GM12878 (cell line): ENCODE data around the gene SSH2. TPM values are rescaled to one million over a fixed set of nuclear protein-coding genes. Genes with fewer than 3 reads are reported as not detected.

ENCODE experiments used
- ATAC-seq: fragments of 200-7000 bp; cut with Tn5 transposase; 3 replicates; pipeline ENCODE4 v1.9.1; 2020; ENCODE audit warnings: mild to moderate bottlenecking, moderate library complexity
- BruUV-seq: library from RNA; stranded (reverse); fragments of 400-500 nt; replicated peaks from 2 replicates; lab custom pipeline; 2021; lab: Mats Ljungman, UMichigan
- CTCF ChIA-PET: fragments of 300-600 bp; sonication (Branson Sonifier 250); formaldehyde crosslinking; extraction: SDS; loops from one replicate; lab custom pipeline; 2021; ENCODE audit warnings: inconsistent platforms; lab: Yijun Ruan, JAX
- POLR2A ChIA-PET: fragments of 350-600 bp; formaldehyde crosslinking; extraction: SDS; loops from one replicate; lab custom pipeline; 2021; ENCODE audit warnings: inconsistent platforms; lab: Charles Lee
- RAD21 ChIA-PET: fragments of 300-600 bp; sonication (Branson Sonifier 250); formaldehyde crosslinking; loops from one replicate; lab custom pipeline; 2023; ENCODE audit warnings: antibody characterized with exemption; ENCODE audit not compliant: unreplicated experiment; lab: Charles Lee
- SMC1A ChIA-PET: fragments of 300-600 bp; sonication (Branson Sonifier 250); formaldehyde crosslinking; loops from one replicate; lab custom pipeline; 2023; ENCODE audit not compliant: unreplicated experiment, uncharacterized antibody; lab: Charles Lee
- DNase-seq: peaks from one replicate; pipeline ENCODE4 v3.0.0-alpha.2; 2011; ENCODE audit warnings: low read depth, low spot score
- FAIRE-seq: peaks from 3 replicates; lab custom pipeline; 2011; peaks lifted over from hg19 to GRCh38; lab: Jason Lieb, UNC
- H2AFZ ChIP-seq: 2 replicates; pipeline ENCODE4 v1.6.0; 2011; ENCODE audit warnings: low read depth, low read length, control low read depth; ENCODE audit not compliant: control insufficient read depth
- H3K27ac ChIP-seq: 2 replicates; pipeline ENCODE4 v1.5.1; 2011; ENCODE audit warnings: control low read depth; ENCODE audit not compliant: control insufficient read depth, insufficient read depth
- H3K27me3 ChIP-seq, 2 experiments: replicated peaks in 1 of 2; 2 replicates each; pipeline versions ENCODE4 v1.6.0 to v1.6.1; 2011; ENCODE audit warnings: low read length in 1 of 2; ENCODE audit not compliant: control insufficient read depth in 2 of 2, insufficient read depth in 2 of 2
- H3K36me3 ChIP-seq, 2 experiments: 2 replicates each; pipeline ENCODE4 v1.5.1; 2011; ENCODE audit warnings: low read length in 1 of 2; ENCODE audit not compliant: control insufficient read depth in 2 of 2, insufficient read depth in 2 of 2
- H3K4me1 ChIP-seq: 2 replicates; pipeline ENCODE4 v1.6.1; 2011; ENCODE audit warnings: mild to moderate bottlenecking, low read length, moderate library complexity, mixed read lengths; ENCODE audit not compliant: control insufficient read depth, insufficient read depth
- H3K4me2 ChIP-seq: 2 replicates; pipeline ENCODE4 v1.6.0; 2011; ENCODE audit warnings: control low read depth; ENCODE audit not compliant: control insufficient read depth, insufficient read depth
- H3K4me3 ChIP-seq: fragments of 200-600 bp; sonication (generic); 2 replicates; pipeline ENCODE4 v1.5.1; 2016
- H3K79me2 ChIP-seq: 2 replicates; pipeline ENCODE4 v1.6.0; 2011; ENCODE audit warnings: low read length; ENCODE audit not compliant: control insufficient read depth, insufficient read depth
- H3K9ac ChIP-seq: 2 replicates; pipeline ENCODE4 v1.8.0; 2011; ENCODE audit warnings: low read length, control low read depth, mixed read lengths; ENCODE audit not compliant: control insufficient read depth, insufficient read depth
- H3K9me3 ChIP-seq: replicated peaks from 3 replicates; pipeline ENCODE4 v1.5.1; 2011; ENCODE audit warnings: mild to moderate bottlenecking, low read length; ENCODE audit not compliant: control insufficient read depth, insufficient read depth
- H4K20me1 ChIP-seq: 2 replicates; pipeline ENCODE4 v1.6.0; 2011; ENCODE audit not compliant: control insufficient read depth, insufficient read depth
- ETV6 ChIP-seq, 2 experiments: fragments of 450-650 bp in 1 of 2; IDR thresholded peaks in 1 of 2; conservative IDR thresholded peaks in 1 of 2; 2 replicates each; pipeline ENCODE4 v1.6.1; 2014; ENCODE audit warnings: antibody characterized with exemption in 1 of 2, borderline replicate concordance in 1 of 2, low read depth in 1 of 2, mild to moderate bottlenecking in 1 of 2, moderate library complexity in 1 of 2
- FOXM1 ChIP-seq: IDR thresholded peaks from 2 replicates; pipeline ENCODE4 v1.6.1; 2012; ENCODE audit warnings: low read depth, mild to moderate bottlenecking, inconsistent platforms, low read length, moderate library complexity
- HDGF ChIP-seq: fragments of 450-650 bp; IDR thresholded peaks from 2 replicates; pipeline ENCODE4 v1.6.1; 2016; ENCODE audit warnings: antibody characterized with exemption
- IRF4 ChIP-seq: IDR thresholded peaks from 2 replicates; pipeline ENCODE4 v1.6.1; 2011; ENCODE audit warnings: low read depth, low read length
- JUND ChIP-seq: IDR thresholded peaks from 2 replicates; pipeline ENCODE4 v1.6.1; 2012; ENCODE audit warnings: low read depth, mild to moderate bottlenecking, low read length, improper control_type of control experiment, moderate library complexity
- KDM1A ChIP-seq: fragments of 200-600 bp; sonication (generic); IDR thresholded peaks from 2 replicates; pipeline ENCODE4 v1.6.1; 2016; ENCODE audit warnings: borderline replicate concordance
- MXI1 ChIP-seq: fragments of 150-350 bp; IDR thresholded peaks from 2 replicates; pipeline ENCODE4 v1.6.1; 2011; ENCODE audit warnings: low read depth, mild to moderate bottlenecking, inconsistent platforms, low read length, improper control_type of control experiment
- NBN ChIP-seq: fragments of 450-650 bp; IDR thresholded peaks from 2 replicates; pipeline ENCODE4 v1.6.1; 2016
- PAX5 ChIP-seq: IDR thresholded peaks from 2 replicates; pipeline ENCODE4 v1.6.1; 2011; ENCODE audit warnings: low read depth, low read length, borderline replicate concordance
- POLR2A ChIP-seq: IDR thresholded peaks from 2 replicates; pipeline ENCODE4 v1.6.1; 2011; ENCODE audit warnings: low read depth, mild to moderate bottlenecking, low read length
- RFX5 ChIP-seq: IDR thresholded peaks from 2 replicates; pipeline ENCODE4 v1.6.1; 2011; ENCODE audit warnings: low read depth, low read length, improper control_type of control experiment
- SMAD1 ChIP-seq: fragments of 450-650 bp; IDR thresholded peaks from 2 replicates; pipeline ENCODE4 v1.6.1; 2018; ENCODE audit warnings: mild to moderate bottlenecking, low read depth; ENCODE audit not compliant: partially characterized antibody
- SUPT20H ChIP-seq: IDR thresholded peaks from 2 replicates; pipeline ENCODE4 v1.6.1; 2011; ENCODE audit warnings: low read depth, mild to moderate bottlenecking, low read length, moderate library complexity, borderline replicate concordance; ENCODE audit not compliant: control insufficient read depth
- TCF7 ChIP-seq: IDR thresholded peaks from 2 replicates; pipeline ENCODE4 v1.6.1; 2014; ENCODE audit warnings: antibody characterized with exemption, borderline replicate concordance
- ZSCAN29 ChIP-seq: fragments of 450-650 bp; IDR thresholded peaks from 2 replicates; pipeline ENCODE4 v1.6.1; 2017; ENCODE audit warnings: mild to moderate bottlenecking, moderate library complexity
- ZZZ3 ChIP-seq: IDR thresholded peaks from 2 replicates; pipeline ENCODE4 v1.6.1; 2011; ENCODE audit warnings: low read depth; ENCODE audit not compliant: control insufficient read depth, insufficient read length
- WGBS: methylation state at CpG from one replicate; pipeline ENCODE4 v1.1.6; 2016; ENCODE audit warnings: low lambda C conversion rate; ENCODE audit not compliant: insufficient replicate concordance, insufficient coverage; ENCODE audit errors: missing lambda C conversion rate; 5-methylcytosine and 5-hydroxymethylcytosine counted together
- in situ Hi-C: fragments of 300-500 bp; cut with MboI; formaldehyde crosslinking; loops from 9 replicates; pipeline ENCODE4 v1.14.3; 2018; ENCODE audit warnings: mixed read lengths
- intact Hi-C: fragments of 100-400 bp; cut with micrococcal nuclease; formaldehyde crosslinking; loops from one replicate; pipeline ENCODE4 v1.14.2; 2022; ENCODE audit not compliant: unreplicated experiment
- polyA plus RNA-seq, 11 experiments: library from polyadenylated mRNA; depleted of rRNA in 4 of 11; unstranded in 6 of 11; stranded (reverse) in 5 of 11; fragments of >200 nt; fragmentation: Nextera tagmentation in 4 of 11; fragmentation: Illumina TruSeq in 1 of 11; extraction: Ambion mirVana in 4 of 11; extraction: Trizol in 1 of 11; gene quantifications; 1 replicate in 1 of 11; 2 replicates in 10 of 11; pipeline versions ENCODE4 v1.2.1 to v1.2.3, GENCODE V29; 2011 to 2016; ENCODE audit warnings: inconsistent platforms in 2 of 11, missing spikeins in 2 of 11, low read depth in 1 of 11
- total RNA-seq, 4 experiments: library from RNA; depleted of rRNA in 3 of 4; stranded (reverse); fragments of >200 nt in 3 of 4; fragmentation: Illumina TruSeq in 1 of 4; extraction: Trizol in 1 of 4; gene quantifications; 2 replicates each; pipeline versions ENCODE4 v1.2.1 to v1.2.3, GENCODE V29; 2013 to 2021
- TF ChIP-seq, protein P1 (sequence below): IDR thresholded peaks from 2 replicates; pipeline ENCODE4 v1.6.1; 2011; ENCODE audit warnings: borderline replicate concordance, low read depth, mild to moderate bottlenecking, moderate library complexity, mixed read lengths, low read length; ENCODE audit not compliant: insufficient read depth; ENCODE audit errors: extremely low read length
- TF ChIP-seq, protein P2 (sequence below): fragments of 450-650 bp; IDR thresholded peaks from 2 replicates; pipeline ENCODE4 v1.6.1; 2016; ENCODE audit warnings: mild to moderate bottlenecking
- TF ChIP-seq, protein P3 (sequence below): IDR thresholded peaks from 2 replicates; pipeline ENCODE4 v1.6.1; 2011; ENCODE audit warnings: borderline replicate concordance, low read depth, mild to moderate bottlenecking, moderate library complexity, low read length; ENCODE audit not compliant: insufficient read depth, poor library complexity, severe bottlenecking

SSH2 gene
- total and polyA plus RNA-seq, 10 of the 15 experiments (the other 5 are each of a cell fraction or from before 2014, with no cell fraction given): 9.3 to 65.9 (median 34.0) TPM

DNA sequence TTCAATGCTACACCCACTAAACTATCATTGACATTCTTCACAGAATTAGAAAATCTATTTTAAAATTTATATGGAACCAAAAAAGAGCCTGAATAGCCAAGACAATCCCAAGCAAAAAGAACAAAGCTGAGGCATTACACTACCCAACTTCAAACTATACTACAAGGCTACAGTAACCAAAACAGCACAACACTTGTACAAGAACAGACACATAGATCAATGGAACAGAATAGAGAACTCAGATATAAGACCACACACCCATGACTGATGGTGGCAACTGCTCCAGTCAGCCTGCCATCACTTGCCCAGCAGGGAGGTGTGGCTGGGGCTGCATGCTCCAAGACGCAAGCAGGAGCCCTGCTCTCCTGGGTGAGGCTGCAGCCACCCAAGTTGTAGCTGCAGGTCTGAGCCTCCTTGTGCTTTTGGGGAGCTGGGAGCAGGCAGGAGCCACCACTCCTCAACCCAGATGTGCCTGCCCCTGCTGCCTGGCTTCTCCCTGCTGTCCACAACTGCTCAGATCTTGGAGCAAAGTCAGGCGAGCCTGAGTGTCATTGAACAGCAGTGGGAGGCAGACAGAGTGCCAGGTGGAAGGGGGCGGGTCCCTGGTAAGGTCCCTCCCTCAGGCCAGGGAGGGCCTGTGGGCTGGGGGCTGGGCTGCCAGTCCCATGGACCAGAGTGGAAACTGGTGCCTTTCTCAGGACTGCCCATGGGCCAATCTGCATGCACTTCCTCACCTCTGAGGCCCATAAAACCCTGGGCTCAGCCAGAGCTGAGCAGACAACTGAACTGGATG, 24.7 kb downstream of the SSH2 start:
- H3K79me2 ChIP-seq: no peaks in the 10 kb centered on the region; the same call in none of the 2 replicates

More for the DNA sequence above, 24.7 kb downstream of the SSH2 start:
- ChIA-PET SMC1A (interaction anchor here (1.4 kb wide), 1 partner anchor 9 kb away, joined by 3 read pairs; no protein-coding TSS in a partner anchor), POLR2A (interaction anchor here (1.2 kb wide), 1 partner anchor 18 kb away, joined by 3 read pairs; no protein-coding TSS in a partner anchor), RAD21 (interaction anchor here (0.9 kb wide), 1 partner anchor 26 kb away, joined by 3 read pairs; no protein-coding TSS in a partner anchor), CTCF (interaction anchor here (1.8 kb wide), 1 partner anchor 17 kb away, joined by 4 read pairs; no protein-coding TSS in a partner anchor)
- H3K36me3 ChIP-seq: no peaks in the 10 kb centered on the region
- no peak overlapping the region for H2AFZ ChIP-seq
- H3K4me2 ChIP-seq: no peak overlapping the region
- whole genome bisulfite sequencing: 95% methylated on average over 3 of the region's 3 CpGs
- no TSS peak for BruUV-seq
- no peak for DNase-seq
- in situ Hi-C loops: no loop called here
- no peak for FAIRE-seq
- H3K27ac ChIP-seq: no peak overlapping the region
- H3K9ac ChIP-seq: no peak overlapping the region
- H3K9me3 ChIP-seq: peaks cover 9% of the 10 kb centered on the region; the same call in 2 of the 3 replicates
- no peak for ATAC-seq
- no peaks in the 10 kb centered on the region for H3K4me1 ChIP-seq
- intact Hi-C loops: no loop called here
- TF ChIP-seq SMAD1 (no peak), SUPT20H (no peak), ZSCAN29 (no peak), RFX5 (no peak), IRF4 (no peak), ZZZ3 (no peak), NBN (no peak), JUND (no peak), MXI1 (no peak), KDM1A (no peak), PAX5 (no peak), TCF7 (no peak), ETV6 (conservative IDR thresholded peaks at IDR 0.05 in 1 of 2, IDR thresholded peaks at IDR 0.05 in 1 of 2; ENCODE audit: borderline replicate concordance in 1 of 2, low read depth in 1 of 2) (no peak), POLR2A (no peak), HDGF (no peak), FOXM1 (no peak)
- TF ChIP-seq, protein P1, sequence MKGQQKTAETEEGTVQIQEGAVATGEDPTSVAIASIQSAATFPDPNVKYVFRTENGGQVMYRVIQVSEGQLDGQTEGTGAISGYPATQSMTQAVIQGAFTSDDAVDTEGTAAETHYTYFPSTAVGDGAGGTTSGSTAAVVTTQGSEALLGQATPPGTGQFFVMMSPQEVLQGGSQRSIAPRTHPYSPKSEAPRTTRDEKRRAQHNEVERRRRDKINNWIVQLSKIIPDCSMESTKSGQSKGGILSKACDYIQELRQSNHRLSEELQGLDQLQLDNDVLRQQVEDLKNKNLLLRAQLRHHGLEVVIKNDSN: no peak
- TF ChIP-seq, protein P2, sequence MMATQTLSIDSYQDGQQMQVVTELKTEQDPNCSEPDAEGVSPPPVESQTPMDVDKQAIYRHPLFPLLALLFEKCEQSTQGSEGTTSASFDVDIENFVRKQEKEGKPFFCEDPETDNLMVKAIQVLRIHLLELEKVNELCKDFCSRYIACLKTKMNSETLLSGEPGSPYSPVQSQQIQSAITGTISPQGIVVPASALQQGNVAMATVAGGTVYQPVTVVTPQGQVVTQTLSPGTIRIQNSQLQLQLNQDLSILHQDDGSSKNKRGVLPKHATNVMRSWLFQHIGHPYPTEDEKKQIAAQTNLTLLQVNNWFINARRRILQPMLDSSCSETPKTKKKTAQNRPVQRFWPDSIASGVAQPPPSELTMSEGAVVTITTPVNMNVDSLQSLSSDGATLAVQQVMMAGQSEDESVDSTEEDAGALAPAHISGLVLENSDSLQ: no peak
- TF ChIP-seq, protein P3, sequence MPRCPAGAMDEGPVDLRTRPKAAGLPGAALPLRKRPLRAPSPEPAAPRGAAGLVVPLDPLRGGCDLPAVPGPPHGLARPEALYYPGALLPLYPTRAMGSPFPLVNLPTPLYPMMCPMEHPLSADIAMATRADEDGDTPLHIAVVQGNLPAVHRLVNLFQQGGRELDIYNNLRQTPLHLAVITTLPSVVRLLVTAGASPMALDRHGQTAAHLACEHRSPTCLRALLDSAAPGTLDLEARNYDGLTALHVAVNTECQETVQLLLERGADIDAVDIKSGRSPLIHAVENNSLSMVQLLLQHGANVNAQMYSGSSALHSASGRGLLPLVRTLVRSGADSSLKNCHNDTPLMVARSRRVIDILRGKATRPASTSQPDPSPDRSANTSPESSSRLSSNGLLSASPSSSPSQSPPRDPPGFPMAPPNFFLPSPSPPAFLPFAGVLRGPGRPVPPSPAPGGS: no peak
- no peaks in the 10 kb centered on the region for H4K20me1 ChIP-seq
- H3K27me3 ChIP-seq: no peaks in the 10 kb centered on the region
- H3K4me3 ChIP-seq: no peak overlapping the region
